H1 (cell line): Measurements from ENCODE around the gene ASTN2.

ENCODE experiments used
- ASH2L ChIP-seq: fragments of 200-600, 300-600 bp; sonication (generic); IDR thresholded peaks from one replicate; pipeline ENCODE4 v1.7.1; 2017; ENCODE audit warnings: low read length
- CBX8 ChIP-seq: fragments of 300-800, 300-1000 bp; sonication (generic); IDR thresholded peaks from 2 replicates; pipeline ENCODE4 v1.7.1; 2016; ENCODE audit warnings: low read depth, low read length, borderline replicate concordance
- CHD1 ChIP-seq: IDR thresholded peaks from 2 replicates; pipeline ENCODE4 v1.6.1; 2012; ENCODE audit warnings: low read depth, low read length, improper control_type of control experiment
- EGR1 ChIP-seq: IDR thresholded peaks from 2 replicates; pipeline ENCODE4 v1.6.1; 2011; ENCODE audit warnings: low read depth, low read length, borderline replicate concordance
- EZH2 ChIP-seq: fragments of 200-600 bp; sonication (generic); IDR thresholded peaks from 2 replicates; pipeline ENCODE4 v1.7.1; 2012; ENCODE audit warnings: low read depth, mild to moderate bottlenecking, moderate library complexity, low read length, inconsistent platforms; ENCODE audit not compliant: severe bottlenecking
- POLR2AphosphoS5 ChIP-seq: IDR thresholded peaks from 2 replicates; pipeline ENCODE4 v1.6.1; 2011; ENCODE audit warnings: low read depth, low read length
- RAD21 ChIP-seq, 2 experiments: IDR thresholded peaks in 1 of 2; conservative IDR thresholded peaks in 1 of 2; 2 replicates each; pipeline ENCODE4 v1.6.1; 2011; ENCODE audit warnings: low read depth in 2 of 2, low read length in 2 of 2, improper control_type of control experiment in 1 of 2, inconsistent platforms in 1 of 2, mild to moderate bottlenecking in 1 of 2, moderate library complexity in 1 of 2
- RFX5 ChIP-seq: IDR thresholded peaks from 2 replicates; pipeline ENCODE4 v1.6.1; 2011; ENCODE audit warnings: low read depth, low read length, improper control_type of control experiment, borderline replicate concordance
- SP1 ChIP-seq: IDR thresholded peaks from 2 replicates; pipeline ENCODE4 v1.6.1; 2011; ENCODE audit warnings: low read depth, low read length
- TBP ChIP-seq: IDR thresholded peaks from 2 replicates; pipeline ENCODE4 v1.6.1; 2011; ENCODE audit warnings: low read depth, low read length, improper control_type of control experiment
- YY1 ChIP-seq: IDR thresholded peaks from 2 replicates; pipeline ENCODE4 v1.6.1; 2011; ENCODE audit warnings: low read depth, mild to moderate bottlenecking, low read length
- TF ChIP-seq, protein P1 (sequence below): IDR thresholded peaks from 2 replicates; pipeline ENCODE4 v1.6.1; 2011; ENCODE audit warnings: low read length, improper control_type of control experiment
- TF ChIP-seq, protein P2 (sequence below), 3 experiments: IDR thresholded peaks; 1 replicate in 2 of 3; 2 replicates in 1 of 3; pipeline versions ENCODE4 v1.5.1 to v1.6.1; 2011; ENCODE audit warnings: low read length in 3 of 3, mild to moderate bottlenecking in 3 of 3, inconsistent platforms in 2 of 3, low read depth in 1 of 3, moderate library complexity in 1 of 3; ENCODE audit not compliant: insufficient read depth in 1 of 3; ENCODE audit errors: control extremely low read depth in 1 of 3

DNA sequence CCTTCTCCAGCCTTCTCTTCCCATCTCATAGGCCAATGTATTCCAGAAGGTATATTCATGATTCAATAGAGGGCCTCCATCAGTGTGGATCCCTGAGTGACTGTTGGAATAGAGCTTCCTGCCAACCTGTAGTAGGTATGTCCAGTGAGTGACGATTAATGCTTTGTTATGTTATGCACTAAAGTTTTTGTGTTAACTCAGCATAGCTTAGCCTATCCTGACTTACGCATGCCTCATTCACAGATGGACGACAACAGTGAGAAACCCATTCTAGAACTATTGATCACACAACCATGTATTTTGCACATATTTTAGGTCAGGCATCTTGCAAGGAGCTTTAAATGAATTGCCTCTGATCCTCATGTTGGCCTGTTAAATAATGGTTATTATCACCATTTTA lies 953.2 kb downstream of the ASTN2 start:
- TF ChIP-seq CBX8 (no peak), EZH2 (no peak), CHD1 (no peak), POLR2AphosphoS5 (no peak), YY1 (no peak), RAD21 (IDR thresholded peaks at IDR 0.05 in 1 of 2, conservative IDR thresholded peaks at IDR 0.05 in 1 of 2; ENCODE audit: low read depth in 2 of 2, low read length in 2 of 2) (no peak), SP1 (no peak), TBP (no peak), EGR1 (no peak), ASH2L (no peak), RFX5 (no peak)
- TF ChIP-seq, protein P1, sequence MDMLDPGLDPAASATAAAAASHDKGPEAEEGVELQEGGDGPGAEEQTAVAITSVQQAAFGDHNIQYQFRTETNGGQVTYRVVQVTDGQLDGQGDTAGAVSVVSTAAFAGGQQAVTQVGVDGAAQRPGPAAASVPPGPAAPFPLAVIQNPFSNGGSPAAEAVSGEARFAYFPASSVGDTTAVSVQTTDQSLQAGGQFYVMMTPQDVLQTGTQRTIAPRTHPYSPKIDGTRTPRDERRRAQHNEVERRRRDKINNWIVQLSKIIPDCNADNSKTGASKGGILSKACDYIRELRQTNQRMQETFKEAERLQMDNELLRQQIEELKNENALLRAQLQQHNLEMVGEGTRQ: no peak
- TF ChIP-seq, protein P2, sequence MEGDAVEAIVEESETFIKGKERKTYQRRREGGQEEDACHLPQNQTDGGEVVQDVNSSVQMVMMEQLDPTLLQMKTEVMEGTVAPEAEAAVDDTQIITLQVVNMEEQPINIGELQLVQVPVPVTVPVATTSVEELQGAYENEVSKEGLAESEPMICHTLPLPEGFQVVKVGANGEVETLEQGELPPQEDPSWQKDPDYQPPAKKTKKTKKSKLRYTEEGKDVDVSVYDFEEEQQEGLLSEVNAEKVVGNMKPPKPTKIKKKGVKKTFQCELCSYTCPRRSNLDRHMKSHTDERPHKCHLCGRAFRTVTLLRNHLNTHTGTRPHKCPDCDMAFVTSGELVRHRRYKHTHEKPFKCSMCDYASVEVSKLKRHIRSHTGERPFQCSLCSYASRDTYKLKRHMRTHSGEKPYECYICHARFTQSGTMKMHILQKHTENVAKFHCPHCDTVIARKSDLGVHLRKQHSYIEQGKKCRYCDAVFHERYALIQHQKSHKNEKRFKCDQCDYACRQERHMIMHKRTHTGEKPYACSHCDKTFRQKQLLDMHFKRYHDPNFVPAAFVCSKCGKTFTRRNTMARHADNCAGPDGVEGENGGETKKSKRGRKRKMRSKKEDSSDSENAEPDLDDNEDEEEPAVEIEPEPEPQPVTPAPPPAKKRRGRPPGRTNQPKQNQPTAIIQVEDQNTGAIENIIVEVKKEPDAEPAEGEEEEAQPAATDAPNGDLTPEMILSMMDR (IDR thresholded peaks at IDR 0.05; ENCODE audit: control extremely low read depth in 1 of 3, insufficient read depth in 1 of 3, low read depth in 1 of 3, low read length in 3 of 3): no peak
